ENCODE measurements around the gene CASKIN1. TPM values are rescaled to one million over a fixed set of nuclear protein-coding genes. Genes with fewer than 3 reads are reported as not detected.

The CASKIN1 gene
- total and polyA plus RNA-seq, 2 of the 8 experiments (the other 6 are each of a cell fraction or from before 2014, with no cell fraction given): 1.2 to 6.4 TPM

- no peak overlapping the region for H4K5ac ChIP-seq (ENCODE audit: insufficient read length, low read depth, low read length)
- H3K79me2 ChIP-seq (ENCODE audit: control insufficient read depth in 1 of 2, insufficient read depth in 2 of 2, low read length in 2 of 2): no peaks in the 10 kb centered on the region
- H3K36me3 ChIP-seq (ENCODE audit: control insufficient read depth in 2 of 4, insufficient read depth in 4 of 4, low read length in 3 of 4): peaks cover 24 to 68% (median 36%) of the 10 kb centered on the region in 4 experiments
- DNase-seq (ENCODE audit: low read depth in 1 of 2, low spot score in 2 of 2) (no peak), FAIRE-seq (no peak)
- no peak overlapping the region for H3K4me3 ChIP-seq (ENCODE audit: extremely low read depth in 1 of 4, insufficient read depth in 2 of 4, low read depth in 3 of 4, low read length in 4 of 4)
- H3K27me3 ChIP-seq (replicated peaks in 1 of 4; ENCODE audit: control insufficient read depth in 3 of 4, extremely low read depth in 1 of 4, insufficient read depth in 3 of 4, low read length in 3 of 4): no peaks in the 10 kb centered on the region
- H2AK5ac ChIP-seq (ENCODE audit: low read depth, low read length): no peak overlapping the region
- ChIA-PET POLR2A (ENCODE audit: partially characterized antibody) (interaction anchor here (1.3 to 13.5 kb wide), 2 partner anchors 17 to 21 kb away, joined by 3 to 312 read pairs; partner anchors contain the start of gene TRAF7), CTCF (ENCODE audit: partially characterized antibody) (no interaction called here)
- no peaks in the 10 kb centered on the region; the same call in 1 of the 2 replicates for H3K23me2 ChIP-seq (ENCODE audit: low read depth, low read length)
- H3K56ac ChIP-seq (replicated peaks; ENCODE audit: insufficient read length, low read depth, low read length): no peak overlapping the region
- H4K91ac ChIP-seq (replicated peaks; ENCODE audit: insufficient read length, low read length): no peak overlapping the region
- H3K79me1 ChIP-seq (ENCODE audit: low read depth, low read length): no peaks in the 10 kb centered on the region
- H2AFZ ChIP-seq (ENCODE audit: low read length): no peak overlapping the region
- no peak overlapping the region for H3K18ac ChIP-seq (ENCODE audit: extremely low read depth, low read length)
- no peak overlapping the region for H3K9ac ChIP-seq (replicated peaks in 1 of 4; ENCODE audit: extremely low read depth in 1 of 4, low read depth in 3 of 4, low read length in 3 of 4)
- peaks cover 2 to 29% of the 10 kb centered on the region in 2 experiments for H4K20me1 ChIP-seq (replicated peaks in 1 of 2; ENCODE audit: control insufficient read depth in 1 of 2, insufficient read depth in 2 of 2, low read length in 2 of 2)
- H2BK20ac ChIP-seq (ENCODE audit: low read length): no peak overlapping the region
- no peaks in the 10 kb centered on the region; a peak in 1 of 7 replicates for H3K4me1 ChIP-seq (replicated peaks in 1 of 4; ENCODE audit: control insufficient read depth in 3 of 4, insufficient read depth in 4 of 4, low read length in 3 of 4)
- H3K27ac ChIP-seq (ENCODE audit: low read depth, low read length): no peak overlapping the region
- WGBS, 2 experiments (ENCODE audit: extremely low coverage in 1 of 2, insufficient coverage in 1 of 2, insufficient read length in 1 of 2, insufficient replicate concordance in 2 of 2, low coverage in 1 of 2, low lambda C conversion rate in 2 of 2, missing lambda C conversion rate in 1 of 2): 80% methylated on average over 3 of the region's 4 CpGs; no CpG with 5 or more reads in 1 of the 2 experiments
- no peak overlapping the region for H3K4ac ChIP-seq (replicated peaks; ENCODE audit: insufficient read length, low read depth, low read length)
- no peak overlapping the region for H2BK15ac ChIP-seq (ENCODE audit: low read length)
- H3K9me3 ChIP-seq (ENCODE audit: insufficient read depth in 2 of 2, low read depth in 1 of 2, low read length in 1 of 2): no peaks in the 10 kb centered on the region
- no peak for TF ChIP-seq BCL11A (IDR thresholded peaks at IDR 0.05; ENCODE audit: low read depth in 2 of 2, low read length in 2 of 2)
- TF ChIP-seq CEBPB (IDR thresholded peaks at IDR 0.05; ENCODE audit: low read depth, low read length): no peak
- no peak for TF ChIP-seq SP1 (IDR thresholded peaks at IDR 0.05; ENCODE audit: low read depth, low read length)
- TF ChIP-seq POU5F1 (IDR thresholded peaks at IDR 0.05; ENCODE audit: low read depth, low read length): no peak
- TF ChIP-seq RFX5 (IDR thresholded peaks at IDR 0.05; ENCODE audit: borderline replicate concordance, low read depth, low read length): no peak
- TF ChIP-seq FOSL1 (IDR thresholded peaks at IDR 0.05; ENCODE audit: insufficient read depth, low read depth, low read length): no peak
- H4K8ac ChIP-seq (ENCODE audit: extremely low read depth, insufficient read depth, low read length): no peak overlapping the region
- H3K14ac ChIP-seq (ENCODE audit: insufficient read length): no peak overlapping the region
- no peak overlapping the region for H3K23ac ChIP-seq (ENCODE audit: insufficient read length)
- no peak overlapping the region for H2BK12ac ChIP-seq (ENCODE audit: low read depth, low read length)
- no peak overlapping the region for H2BK5ac ChIP-seq (ENCODE audit: low read depth, low read length)
- no peak overlapping the region for H3K4me2 ChIP-seq (ENCODE audit: insufficient read depth in 1 of 2, low read depth in 2 of 2, low read length in 2 of 2)
- no peak overlapping the region for H2BK120ac ChIP-seq (replicated peaks; ENCODE audit: low read depth, low read length)
Measured at GRCh38 chr16:2173916-2174315, 22.5 kb downstream of the CASKIN1 start.

Measured in H1 (cell line).